Mucosa of descending colon (tissue), 3 donors: ENCODE measurements around the gene ZP4. TPM values are rescaled to one million over a fixed set of nuclear protein-coding genes. Genes with fewer than 3 reads are reported as not detected.

Experiments used
- ATAC-seq: fragments of 200-7000 bp; cut with Tn5 transposase; one replicate; pipeline ENCODE4 v1.9.1; 2020; ENCODE audit warnings: mild to moderate bottlenecking, moderate library complexity
- DNase-seq, 3 donors: peaks; one replicate each; pipeline ENCODE4 v3.0.0-alpha.2; 2020
- H3K36me3 ChIP-seq: fragments of 200-600 bp; one replicate; pipeline ENCODE4 v1.8.0; 2021; ENCODE audit warnings: low read depth, mild to moderate bottlenecking
- H3K4me1 ChIP-seq: fragments of 200-600 bp; one replicate; pipeline ENCODE4 v1.8.0; 2021; ENCODE audit warnings: low read depth, mild to moderate bottlenecking
- H3K4me3 ChIP-seq: fragments of 200-600 bp; one replicate; pipeline ENCODE4 v1.8.0; 2021; ENCODE audit warnings: mild to moderate bottlenecking
- H3K9me3 ChIP-seq: fragments of 200-600 bp; one replicate; pipeline ENCODE4 v1.8.0; 2021; ENCODE audit warnings: mild to moderate bottlenecking
- CTCF ChIP-seq: fragments of 200-600 bp; IDR thresholded peaks from one replicate; pipeline ENCODE4 v1.8.0; 2022; ENCODE audit warnings: antibody characterized with exemption, mild to moderate bottlenecking
- intact Hi-C, 2 donors: fragments of 100-400 bp; cut with DNase I in 1 of 2; cut with micrococcal nuclease in 1 of 2; formaldehyde crosslinking; loops; one replicate each; pipeline versions ENCODE4 v1.11.0 to v1.11.1; 2022; cut with DNase I, micrococcal nuclease
- total RNA-seq, 3 donors: library from RNA; stranded (reverse); fragmentation: NEBNext Ultra II Directional in 2 of 3; extraction: Animal tissue kit (Norgen Biotek cat#: 25700) in 2 of 3; gene quantifications; one replicate each; pipeline versions ENCODE4 v1.2.1 to v1.2.4, GENCODE V29; 2021 to 2023
- donor health status: DM: no; HTN: no; CAD: no; lungs with moderate emphysema.
- donor health status: DM: no; HTN: no; CAD: no.
- donor health status: DM: no; HTN: yes; CAD: no.

The ZP4 gene
- total RNA-seq, 3 donors from 2014 or later: not detected

GRCh38 chr1:237927198-237927597 lies 36.5 kb upstream of the ZP4 start:
- no peak for DNase-seq
- no peaks in the 10 kb centered on the region for H3K36me3 ChIP-seq
- no peak for ATAC-seq
- H3K4me1 ChIP-seq: no peaks in the 10 kb centered on the region
- no peak for TF ChIP-seq CTCF
- H3K9me3 ChIP-seq: no peaks in the 10 kb centered on the region
- intact Hi-C loops: no loop called here
- no peak overlapping the region for H3K4me3 ChIP-seq

DNA sequence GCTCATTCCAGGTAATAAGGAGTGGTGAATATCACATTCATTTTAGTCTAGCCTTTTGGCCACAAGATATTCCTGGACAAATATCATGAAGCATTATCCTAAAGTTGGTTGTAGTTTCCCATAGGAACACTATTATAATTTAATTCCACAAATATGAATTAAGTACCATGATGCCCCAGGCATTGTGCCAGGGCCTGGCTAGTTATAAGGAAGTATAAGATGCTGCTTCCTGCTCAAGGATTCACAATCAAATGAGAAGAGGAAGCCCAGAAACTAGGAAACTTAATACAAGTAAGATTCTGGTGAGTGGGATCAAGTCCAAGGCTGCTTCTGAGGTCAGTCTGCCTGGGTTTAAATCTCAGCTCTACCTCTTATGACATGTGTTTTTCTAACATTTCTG lies 30.6 kb upstream of the ZP4 start:
- peak in 1 of 3 donors; percentile 4 for DNase-seq
- no peak for ATAC-seq
- TF ChIP-seq CTCF: no peak
- no peaks in the 10 kb centered on the region for H3K4me1 ChIP-seq
- no peaks in the 10 kb centered on the region for H3K36me3 ChIP-seq
- H3K9me3 ChIP-seq: no peaks in the 10 kb centered on the region
- intact Hi-C loops: no loop called here
- H3K4me3 ChIP-seq: no peak overlapping the region

- H3K36me3 ChIP-seq: no peaks in the 10 kb centered on the region
- DNase-seq (no peak), ATAC-seq (no peak)
- intact Hi-C loops: no loop called here
- H3K4me1 ChIP-seq: no peaks in the 10 kb centered on the region
- H3K9me3 ChIP-seq: no peaks in the 10 kb centered on the region
- no peak for TF ChIP-seq CTCF
- H3K4me3 ChIP-seq: no peak overlapping the region
These were observed 22.6 kb upstream of the ZP4 start for GRCh38 chr1:237913345-237913744.

DNA sequence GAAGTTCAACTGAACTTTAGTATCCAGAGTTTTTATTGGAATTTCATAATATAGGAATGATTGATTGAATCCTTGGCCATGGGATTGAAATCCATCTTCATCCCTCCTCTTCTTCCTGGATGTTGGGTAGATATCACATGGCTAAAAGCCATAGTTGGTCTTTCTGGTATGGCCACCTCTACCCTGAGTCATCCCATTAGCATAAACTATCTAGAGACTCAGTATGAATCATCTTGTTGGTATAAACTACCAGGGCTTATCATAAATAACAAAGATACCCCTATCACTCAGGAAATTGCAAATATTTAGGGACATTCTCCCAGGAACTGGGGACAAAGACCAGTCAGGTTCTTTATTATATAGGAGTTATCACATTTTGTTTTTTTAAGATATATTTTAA lies 21.2 kb upstream of the ZP4 start:
- Histone ChIP-seq H3K36me3 (no peaks in the 10 kb centered on the region), H3K4me1 (no peaks in the 10 kb centered on the region), H3K4me3 (no peak overlapping the region), H3K9me3 (no peaks in the 10 kb centered on the region)
- intact Hi-C loops: no loop called here
- TF ChIP-seq CTCF: no peak
- DNase-seq: no peak
- ATAC-seq: no peak

DNA sequence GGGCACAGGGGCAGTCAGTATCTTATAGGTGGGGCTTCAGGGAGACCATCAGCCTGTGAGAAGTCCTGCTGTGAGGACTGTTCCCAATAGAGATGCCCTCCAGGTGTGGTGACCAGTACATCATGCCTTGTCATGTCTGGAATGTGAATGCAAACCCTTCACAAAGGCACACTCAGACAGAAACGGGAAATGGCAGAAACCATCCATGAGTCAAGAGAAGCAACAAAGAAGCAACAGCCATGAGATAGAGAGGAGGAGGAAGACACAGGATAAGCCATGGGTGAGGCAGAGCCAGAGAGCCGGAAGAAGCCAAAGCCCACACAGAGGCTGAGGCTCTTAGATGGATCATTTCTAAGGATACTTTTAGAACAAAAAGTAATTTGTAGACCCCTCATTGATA lies 20.1 kb upstream of the ZP4 start:
- no peak for ATAC-seq
- H3K4me3 ChIP-seq: no peak overlapping the region
- no peaks in the 10 kb centered on the region for H3K4me1 ChIP-seq
- intact Hi-C loops: no loop called here
- H3K9me3 ChIP-seq: no peaks in the 10 kb centered on the region
- no peak for DNase-seq
- no peaks in the 10 kb centered on the region for H3K36me3 ChIP-seq
- TF ChIP-seq CTCF: no peak

DNA sequence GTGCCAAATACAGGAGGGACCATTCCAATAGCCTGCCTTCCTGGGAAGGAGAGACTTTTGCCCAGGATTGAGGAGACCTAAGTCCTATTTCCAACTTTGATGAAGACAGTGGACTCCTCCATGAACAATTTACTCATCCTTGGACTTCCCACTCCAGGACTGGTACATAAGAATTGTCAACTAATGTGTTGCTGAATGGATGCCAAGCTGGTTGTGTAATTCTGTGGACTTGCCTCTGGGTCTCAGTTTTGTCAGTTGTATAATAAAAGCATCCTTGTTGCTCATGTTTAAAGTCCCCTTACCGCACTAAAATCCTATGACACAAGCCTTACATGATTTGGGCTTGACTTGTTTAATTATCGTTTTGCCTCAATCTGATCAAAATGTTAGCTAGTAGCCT lies 13.2 kb upstream of the ZP4 start:
- TF ChIP-seq CTCF: no peak
- Histone ChIP-seq H3K9me3 (no peaks in the 10 kb centered on the region), H3K4me3 (no peak overlapping the region), H3K36me3 (no peaks in the 10 kb centered on the region), H3K4me1 (no peaks in the 10 kb centered on the region)
- intact Hi-C loops: no loop called here
- no peak for DNase-seq
- ATAC-seq: no peak
